ENCODE data around the gene SEC61A1. TPM values are rescaled to one million over a fixed set of nuclear protein-coding genes. Genes with fewer than 3 reads are reported as not detected.

The SEC61A1 gene
- total RNA-seq, 1 donor, result 383 TPM

DNA sequence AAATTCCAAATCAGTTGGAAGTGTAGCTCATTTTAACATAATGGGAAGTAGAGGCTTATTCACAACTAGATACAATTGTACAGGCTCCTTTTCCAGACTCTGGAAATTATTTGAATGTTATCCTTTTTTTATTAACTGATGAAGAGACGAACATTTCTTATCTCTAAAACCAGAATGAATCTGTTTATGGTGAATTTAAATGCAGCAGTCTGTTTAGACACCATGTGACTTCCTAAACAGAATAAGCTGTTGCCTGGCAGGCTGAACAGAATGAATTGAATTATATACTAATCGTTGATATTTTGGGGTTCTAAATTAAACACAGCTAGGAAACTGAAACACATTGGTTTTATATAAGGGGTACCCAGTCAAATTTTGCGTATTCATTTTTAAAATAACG, 4.0 kb downstream of the SEC61A1 start:
- no peak overlapping the region for H3K4me3 ChIP-seq (ENCODE audit: low read depth, low read length)
- TF ChIP-seq, protein P1, sequence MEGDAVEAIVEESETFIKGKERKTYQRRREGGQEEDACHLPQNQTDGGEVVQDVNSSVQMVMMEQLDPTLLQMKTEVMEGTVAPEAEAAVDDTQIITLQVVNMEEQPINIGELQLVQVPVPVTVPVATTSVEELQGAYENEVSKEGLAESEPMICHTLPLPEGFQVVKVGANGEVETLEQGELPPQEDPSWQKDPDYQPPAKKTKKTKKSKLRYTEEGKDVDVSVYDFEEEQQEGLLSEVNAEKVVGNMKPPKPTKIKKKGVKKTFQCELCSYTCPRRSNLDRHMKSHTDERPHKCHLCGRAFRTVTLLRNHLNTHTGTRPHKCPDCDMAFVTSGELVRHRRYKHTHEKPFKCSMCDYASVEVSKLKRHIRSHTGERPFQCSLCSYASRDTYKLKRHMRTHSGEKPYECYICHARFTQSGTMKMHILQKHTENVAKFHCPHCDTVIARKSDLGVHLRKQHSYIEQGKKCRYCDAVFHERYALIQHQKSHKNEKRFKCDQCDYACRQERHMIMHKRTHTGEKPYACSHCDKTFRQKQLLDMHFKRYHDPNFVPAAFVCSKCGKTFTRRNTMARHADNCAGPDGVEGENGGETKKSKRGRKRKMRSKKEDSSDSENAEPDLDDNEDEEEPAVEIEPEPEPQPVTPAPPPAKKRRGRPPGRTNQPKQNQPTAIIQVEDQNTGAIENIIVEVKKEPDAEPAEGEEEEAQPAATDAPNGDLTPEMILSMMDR (IDR thresholded peaks at IDR 0.05; ENCODE audit: insufficient read depth, low read depth, low read length), result no peak
- DNase-seq (ENCODE audit: low read depth), result no peak

DNA sequence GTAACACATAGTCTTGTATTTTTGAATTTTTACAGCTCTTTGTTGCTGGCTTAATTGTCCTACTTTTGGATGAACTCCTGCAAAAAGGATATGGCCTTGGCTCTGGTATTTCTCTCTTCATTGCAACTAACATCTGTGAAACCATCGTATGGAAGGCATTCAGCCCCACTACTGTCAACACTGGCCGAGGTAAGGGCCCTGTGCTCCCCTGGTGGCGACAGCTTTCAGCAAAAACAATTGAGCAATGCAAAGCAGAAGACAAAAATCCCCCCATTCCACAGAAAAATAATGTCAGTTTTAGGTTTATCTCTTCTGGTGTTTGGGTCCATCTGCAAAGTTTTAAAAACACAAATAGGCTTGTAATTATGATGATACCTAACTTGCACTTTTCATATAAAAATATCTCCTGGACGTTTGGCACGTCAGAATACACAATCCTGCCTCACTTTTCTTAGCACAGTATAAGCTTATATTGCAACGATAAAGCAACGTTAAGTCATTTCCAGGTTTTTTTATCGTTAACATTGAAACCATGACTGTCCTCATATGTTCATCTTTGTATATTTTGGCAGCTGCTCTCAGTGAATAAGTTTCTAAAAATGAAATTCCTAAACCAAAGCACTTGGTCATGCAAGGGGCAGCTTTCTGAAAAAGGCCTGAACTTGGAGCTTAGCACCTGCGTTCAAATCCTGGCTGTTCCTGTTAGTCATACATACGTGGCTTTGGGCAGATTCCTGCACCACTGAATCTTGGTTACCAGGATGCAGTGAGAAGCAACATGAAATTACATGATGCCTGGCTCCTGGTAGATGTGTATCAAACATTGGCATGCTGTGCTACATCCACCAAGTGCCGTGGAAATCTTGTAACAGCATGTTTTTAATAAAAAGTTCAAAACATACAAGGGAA, 8.5 kb downstream of the SEC61A1 start:
- DNase-seq (ENCODE audit: low read depth), result peak; percentile 77
- no peak overlapping the region for H3K4me3 ChIP-seq (ENCODE audit: low read depth, low read length)
- TF ChIP-seq, protein P1 (IDR thresholded peaks at IDR 0.05; ENCODE audit: insufficient read depth, low read depth, low read length), result no peak

DNA sequence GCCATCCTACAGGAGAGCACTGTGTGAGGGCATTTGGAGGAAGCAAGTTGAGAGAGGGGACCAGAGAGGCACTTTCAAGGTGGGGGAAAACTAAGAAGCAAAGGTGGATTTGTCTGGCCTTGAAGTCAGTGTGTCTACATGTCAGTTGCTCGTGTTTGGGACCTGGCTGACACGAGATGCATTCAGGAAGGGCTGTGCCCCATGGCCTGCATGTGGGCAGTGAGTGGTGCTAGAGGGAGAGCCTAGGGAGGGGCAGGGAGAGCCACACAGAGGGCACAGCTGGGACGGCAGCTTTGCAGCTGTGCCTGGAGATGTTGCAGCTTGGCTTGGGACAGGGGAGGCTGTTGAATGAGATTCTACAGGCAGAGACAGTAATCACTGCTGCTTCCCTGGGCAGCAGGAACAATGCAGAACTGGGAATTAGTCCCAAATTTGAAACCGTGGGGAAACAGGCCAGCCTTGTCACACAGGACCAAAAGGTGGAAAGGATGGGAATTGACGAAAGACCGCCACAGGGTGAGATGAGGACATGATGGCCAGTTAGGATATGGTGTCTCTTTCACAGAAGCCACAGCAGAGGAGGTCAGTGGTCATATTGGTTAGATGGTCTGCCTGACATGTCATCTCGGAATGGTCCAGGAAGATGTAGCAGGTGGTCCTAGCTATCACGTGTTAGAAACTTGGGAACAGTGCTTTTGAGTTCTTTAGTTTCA, 10.0 kb downstream of the SEC61A1 start:
- DNase-seq (ENCODE audit: low read depth), result no peak
- H3K4me3 ChIP-seq (ENCODE audit: low read depth, low read length), result no peak overlapping the region
- TF ChIP-seq, protein P1 (IDR thresholded peaks at IDR 0.05; ENCODE audit: insufficient read depth, low read depth, low read length), result no peak

DNA sequence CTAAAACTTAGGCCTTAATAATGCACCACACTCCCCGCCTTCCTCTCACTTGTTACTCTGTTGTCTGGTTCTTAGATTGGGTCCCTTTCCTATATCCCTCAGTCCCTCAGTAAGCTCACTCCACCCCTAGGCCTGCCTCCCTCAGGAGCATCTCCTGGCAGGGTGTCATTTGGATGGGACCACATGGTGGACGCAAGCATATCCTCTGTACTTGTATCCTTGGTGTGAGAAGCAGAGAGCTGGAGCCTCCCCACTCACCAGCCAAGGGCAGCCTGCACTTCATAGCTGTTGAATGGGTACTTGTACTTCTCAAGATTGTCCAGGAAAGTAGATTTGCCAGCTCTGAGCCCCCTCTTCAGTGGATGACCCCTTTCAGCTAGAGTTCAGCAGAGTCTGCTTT, 11.6 kb downstream of the SEC61A1 start:
- H3K4me3 ChIP-seq (ENCODE audit: low read depth, low read length), result no peak overlapping the region
- no peak for DNase-seq (ENCODE audit: low read depth)
- TF ChIP-seq, protein P1 (IDR thresholded peaks at IDR 0.05; ENCODE audit: insufficient read depth, low read depth, low read length), result no peak

DNA sequence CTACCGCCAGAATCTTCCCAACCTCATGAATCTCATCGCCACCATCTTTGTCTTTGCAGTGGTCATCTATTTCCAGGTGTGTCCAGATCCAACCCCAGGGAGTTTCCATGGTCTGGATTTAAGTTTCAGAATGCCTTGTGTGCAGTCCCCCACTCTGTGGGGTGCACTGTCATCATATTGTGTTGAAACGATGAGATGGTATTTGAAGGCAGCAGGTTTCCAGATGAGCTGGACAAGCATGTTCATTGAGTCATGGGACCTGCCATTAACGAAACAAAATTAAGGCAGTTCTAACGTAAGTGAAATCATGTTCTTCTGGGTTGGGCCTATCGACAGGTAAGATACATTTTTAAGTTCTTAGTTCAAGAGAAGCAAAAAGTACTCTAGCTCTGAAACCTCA, 12.7 kb downstream of the SEC61A1 start:
- no peak overlapping the region for H3K4me3 ChIP-seq (ENCODE audit: low read depth, low read length)
- TF ChIP-seq, protein P1 (IDR thresholded peaks at IDR 0.05; ENCODE audit: insufficient read depth, low read depth, low read length), result no peak
- DNase-seq (ENCODE audit: low read depth), result no peak

DNA sequence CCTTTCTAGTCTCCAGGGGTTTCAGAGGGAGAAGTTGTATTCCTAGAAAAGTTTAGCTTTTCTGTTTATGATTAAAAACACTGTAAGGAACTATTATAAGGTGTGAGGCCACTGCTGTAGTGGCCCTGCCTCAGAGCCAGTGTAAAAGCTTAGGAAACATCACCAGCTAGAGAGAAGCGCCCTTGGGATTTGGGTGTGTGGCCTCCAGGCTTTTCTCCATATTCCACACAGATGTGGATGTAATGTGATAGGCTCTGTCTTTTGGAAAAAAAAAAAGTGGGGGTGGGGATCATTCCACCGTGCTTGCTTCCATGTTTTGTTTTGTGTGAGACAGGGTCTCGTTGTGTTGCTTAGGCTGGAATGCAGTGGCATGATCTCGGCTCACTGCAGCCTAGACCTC, 13.9 kb downstream of the SEC61A1 start:
- DNase-seq (ENCODE audit: low read depth), result no peak
- no peak overlapping the region for H3K4me3 ChIP-seq (ENCODE audit: low read depth, low read length)
- TF ChIP-seq, protein P1 (IDR thresholded peaks at IDR 0.05; ENCODE audit: insufficient read depth, low read depth, low read length), result no peak

Measured in fibroblast of villous mesenchyme (primary cell).